HEK293 (cell line): Measurements from ENCODE around the gene MAP3K12.
A peak's percentile ranks its signal among the peaks of the same experiment; 100 is the strongest.

ENCODE experiments used
- GLIS2 ChIP-seq: fragments of 450-650 bp; formaldehyde crosslinking; IDR thresholded peaks from 2 replicates; pipeline ENCODE4 v1.5.1; 2016; ENCODE audit warnings: missing biosample characterization, missing genetic modification characterization
- PRDM1 ChIP-seq: fragments of 450-650 bp; formaldehyde crosslinking; IDR thresholded peaks from 2 replicates; pipeline ENCODE4; 2016; ENCODE audit warnings: missing biosample characterization, missing genetic modification characterization
- ZBTB48 ChIP-seq: fragments of 450-650 bp; formaldehyde crosslinking; IDR thresholded peaks from 2 replicates; pipeline ENCODE4 v1.5.1; 2016; ENCODE audit warnings: missing biosample characterization, missing genetic modification characterization
- ZEB2 ChIP-seq: fragments of 450-650 bp; formaldehyde crosslinking; IDR thresholded peaks from 2 replicates; pipeline ENCODE4 v1.5.1; 2016; ENCODE audit warnings: missing biosample characterization, missing genetic modification characterization
- ZNF146 ChIP-seq: fragments of 450-650 bp; formaldehyde crosslinking; IDR thresholded peaks from 2 replicates; pipeline ENCODE4 v1.5.1; 2016; ENCODE audit warnings: missing biosample characterization, missing genetic modification characterization
- ZNF335 ChIP-seq: fragments of 450-650 bp; formaldehyde crosslinking; conservative IDR thresholded peaks from 2 replicates; pipeline ENCODE4 v1.5.1; 2016; ENCODE audit warnings: missing biosample characterization, missing genetic modification characterization
- ZNF354C ChIP-seq: fragments of 450-650 bp; formaldehyde crosslinking; IDR thresholded peaks from 2 replicates; pipeline ENCODE4 v1.5.1; 2016; ENCODE audit warnings: missing biosample characterization, missing genetic modification characterization, low read depth, borderline replicate concordance
- ZNF571 ChIP-seq: fragments of 450-650 bp; formaldehyde crosslinking; IDR thresholded peaks from 2 replicates; pipeline ENCODE4 v1.5.0; 2017; ENCODE audit warnings: missing biosample characterization, missing genetic modification characterization
- ZNF596 ChIP-seq: fragments of 450-650 bp; IDR thresholded peaks from 2 replicates; pipeline ENCODE4 v1.5.0; 2018; ENCODE audit warnings: missing biosample characterization, mild to moderate bottlenecking, missing genetic modification characterization, moderate library complexity
- ZNF768 ChIP-seq: fragments of 450-650 bp; formaldehyde crosslinking; IDR thresholded peaks from 2 replicates; pipeline ENCODE4 v1.5.1; 2018; ENCODE audit warnings: missing biosample characterization, mild to moderate bottlenecking, missing genetic modification characterization
- ZSCAN30 ChIP-seq: fragments of 450-650 bp; IDR thresholded peaks from 2 replicates; pipeline ENCODE4 v1.5.1; 2018; ENCODE audit warnings: missing biosample characterization, mild to moderate bottlenecking, missing genetic modification characterization, moderate library complexity
- TF ChIP-seq, protein P1 (sequence below): fragments of 450-650 bp; formaldehyde crosslinking; IDR thresholded peaks from 2 replicates; pipeline ENCODE4 v1.5.1; 2016; ENCODE audit warnings: missing biosample characterization, missing genetic modification characterization
- TF ChIP-seq, protein P2 (sequence below): fragments of 450-650 bp; formaldehyde crosslinking; IDR thresholded peaks from 2 replicates; pipeline ENCODE4 v1.5.1; 2016; ENCODE audit warnings: missing biosample characterization, missing genetic modification characterization
- TF ChIP-seq, protein P3 (sequence below): fragments of 450-650 bp; formaldehyde crosslinking; IDR thresholded peaks from 2 replicates; pipeline ENCODE4 v1.5.1; 2016; ENCODE audit warnings: missing biosample characterization, missing genetic modification characterization, borderline replicate concordance
- TF ChIP-seq, protein P4 (sequence below): fragments of 450-650 bp; formaldehyde crosslinking; conservative IDR thresholded peaks from 2 replicates; pipeline ENCODE4 v1.5.1; 2016; ENCODE audit warnings: low read depth, missing biosample characterization, missing genetic modification characterization
- TF ChIP-seq, protein P5 (sequence below): fragments of 450-650 bp; formaldehyde crosslinking; IDR thresholded peaks from 2 replicates; pipeline ENCODE4 v1.5.1; 2017; ENCODE audit warnings: missing biosample characterization, missing genetic modification characterization
- TF ChIP-seq, protein P6 (sequence below): fragments of 450-650 bp; formaldehyde crosslinking; IDR thresholded peaks from 2 replicates; pipeline ENCODE4 v1.5.1; 2016; ENCODE audit warnings: missing biosample characterization, missing genetic modification characterization
- TF ChIP-seq, protein P7 (sequence below): fragments of 450-650 bp; formaldehyde crosslinking; IDR thresholded peaks from 2 replicates; pipeline ENCODE4 v1.5.1; 2017; ENCODE audit warnings: missing biosample characterization, missing genetic modification characterization
- TF ChIP-seq, protein P8 (sequence below): fragments of 450-650 bp; formaldehyde crosslinking; IDR thresholded peaks from 2 replicates; pipeline ENCODE4 v1.5.1; 2016; ENCODE audit warnings: missing biosample characterization, missing genetic modification characterization

The MAP3K12 gene

DNA sequence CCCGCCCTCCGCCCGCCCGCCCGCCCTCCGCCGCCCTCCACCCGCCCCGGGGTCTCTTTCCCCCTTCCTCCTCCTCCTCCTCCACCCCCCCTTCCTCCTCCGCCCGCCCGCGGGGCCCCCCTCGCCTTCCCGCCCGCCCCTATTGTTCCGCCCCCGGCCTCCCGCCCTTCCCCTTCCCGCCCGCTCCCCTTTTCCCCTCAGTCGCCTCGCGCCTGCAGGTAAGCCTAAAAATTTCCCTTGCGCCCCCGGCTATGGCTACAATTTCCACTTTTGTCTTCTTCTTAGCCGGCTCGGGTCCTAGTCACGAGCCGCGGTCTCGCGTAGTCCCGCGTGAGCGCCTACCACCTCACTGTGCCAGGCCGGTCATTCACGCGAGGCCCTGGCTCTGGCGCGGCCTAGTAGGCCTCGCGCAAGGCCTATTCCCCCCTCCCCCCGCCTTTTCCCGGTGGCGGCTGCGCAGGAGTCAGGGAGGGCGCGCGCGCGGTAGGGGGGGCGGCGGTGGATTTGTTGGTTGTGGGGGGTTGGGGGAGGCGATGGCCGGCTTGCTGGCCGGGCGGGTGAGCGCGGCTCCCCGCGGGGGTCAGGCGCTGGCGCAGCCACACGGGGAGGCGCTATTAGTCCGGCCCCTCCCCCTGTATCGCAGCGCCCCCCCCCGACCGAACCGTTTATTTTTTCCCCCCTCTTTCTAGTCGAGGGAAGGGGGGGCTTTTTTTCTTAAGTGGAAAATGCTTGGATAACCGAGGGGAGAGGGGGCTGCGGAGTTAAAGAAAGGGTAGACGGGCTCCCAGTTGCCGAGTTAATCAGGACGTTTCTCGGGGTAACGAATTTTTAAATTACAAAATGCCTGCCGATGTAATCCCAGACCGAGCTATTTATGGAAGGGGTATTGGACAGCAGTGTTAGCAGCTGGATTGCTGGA lies 46.8 kb downstream of the MAP3K12 start (continued):
- TF ChIP-seq, protein P1, sequence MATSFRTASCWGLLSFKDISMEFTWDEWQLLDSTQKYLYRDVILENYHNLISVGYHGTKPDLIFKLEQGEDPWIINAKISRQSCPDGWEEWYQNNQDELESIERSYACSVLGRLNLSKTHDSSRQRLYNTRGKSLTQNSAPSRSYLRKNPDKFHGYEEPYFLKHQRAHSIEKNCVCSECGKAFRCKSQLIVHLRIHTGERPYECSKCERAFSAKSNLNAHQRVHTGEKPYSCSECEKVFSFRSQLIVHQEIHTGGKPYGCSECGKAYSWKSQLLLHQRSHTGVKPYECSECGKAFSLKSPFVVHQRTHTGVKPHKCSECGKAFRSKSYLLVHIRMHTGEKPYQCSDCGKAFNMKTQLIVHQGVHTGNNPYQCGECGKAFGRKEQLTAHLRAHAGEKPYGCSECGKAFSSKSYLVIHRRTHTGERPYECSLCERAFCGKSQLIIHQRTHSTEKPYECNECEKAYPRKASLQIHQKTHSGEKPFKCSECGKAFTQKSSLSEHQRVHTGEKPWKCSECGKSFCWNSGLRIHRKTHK (tag by site-specific recombination), result no peak
- TF ChIP-seq, protein P2, sequence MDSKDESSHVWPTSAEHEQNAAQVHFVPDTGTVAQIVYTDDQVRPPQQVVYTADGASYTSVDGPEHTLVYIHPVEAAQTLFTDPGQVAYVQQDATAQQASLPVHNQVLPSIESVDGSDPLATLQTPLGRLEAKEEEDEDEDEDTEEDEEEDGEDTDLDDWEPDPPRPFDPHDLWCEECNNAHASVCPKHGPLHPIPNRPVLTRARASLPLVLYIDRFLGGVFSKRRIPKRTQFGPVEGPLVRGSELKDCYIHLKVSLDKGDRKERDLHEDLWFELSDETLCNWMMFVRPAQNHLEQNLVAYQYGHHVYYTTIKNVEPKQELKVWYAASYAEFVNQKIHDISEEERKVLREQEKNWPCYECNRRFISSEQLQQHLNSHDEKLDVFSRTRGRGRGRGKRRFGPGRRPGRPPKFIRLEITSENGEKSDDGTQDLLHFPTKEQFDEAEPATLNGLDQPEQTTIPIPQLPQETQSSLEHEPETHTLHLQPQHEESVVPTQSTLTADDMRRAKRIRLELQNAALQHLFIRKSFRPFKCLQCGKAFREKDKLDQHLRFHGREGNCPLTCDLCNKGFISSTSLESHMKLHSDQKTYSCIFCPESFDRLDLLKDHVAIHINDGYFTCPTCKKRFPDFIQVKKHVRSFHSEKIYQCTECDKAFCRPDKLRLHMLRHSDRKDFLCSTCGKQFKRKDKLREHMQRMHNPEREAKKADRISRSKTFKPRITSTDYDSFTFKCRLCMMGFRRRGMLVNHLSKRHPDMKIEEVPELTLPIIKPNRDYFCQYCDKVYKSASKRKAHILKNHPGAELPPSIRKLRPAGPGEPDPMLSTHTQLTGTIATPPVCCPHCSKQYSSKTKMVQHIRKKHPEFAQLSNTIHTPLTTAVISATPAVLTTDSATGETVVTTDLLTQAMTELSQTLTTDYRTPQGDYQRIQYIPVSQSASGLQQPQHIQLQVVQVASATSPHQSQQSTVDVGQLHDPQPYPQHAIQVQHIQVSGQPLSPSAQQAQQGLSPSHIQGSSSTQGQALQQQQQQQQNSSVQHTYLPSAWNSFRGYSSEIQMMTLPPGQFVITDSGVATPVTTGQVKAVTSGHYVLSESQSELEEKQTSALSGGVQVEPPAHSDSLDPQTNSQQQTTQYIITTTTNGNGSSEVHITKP, result no peak; the same call in 1 of the 2 replicates
- peak; percentile 95 for TF ChIP-seq ZNF335 (tag by site-specific recombination)
- no peak for TF ChIP-seq ZBTB48 (tag by site-specific recombination)
- no peak for TF ChIP-seq ZNF596 (tag by site-specific recombination)
- TF ChIP-seq ZNF571 (tag by site-specific recombination), result no peak
- peak; percentile 43 for TF ChIP-seq ZEB2 (tag by site-specific recombination)
- TF ChIP-seq ZNF146 (tag by site-specific recombination), result no peak
- TF ChIP-seq GLIS2 (tag by site-specific recombination), result peak; percentile 97
- TF ChIP-seq, protein P3, sequence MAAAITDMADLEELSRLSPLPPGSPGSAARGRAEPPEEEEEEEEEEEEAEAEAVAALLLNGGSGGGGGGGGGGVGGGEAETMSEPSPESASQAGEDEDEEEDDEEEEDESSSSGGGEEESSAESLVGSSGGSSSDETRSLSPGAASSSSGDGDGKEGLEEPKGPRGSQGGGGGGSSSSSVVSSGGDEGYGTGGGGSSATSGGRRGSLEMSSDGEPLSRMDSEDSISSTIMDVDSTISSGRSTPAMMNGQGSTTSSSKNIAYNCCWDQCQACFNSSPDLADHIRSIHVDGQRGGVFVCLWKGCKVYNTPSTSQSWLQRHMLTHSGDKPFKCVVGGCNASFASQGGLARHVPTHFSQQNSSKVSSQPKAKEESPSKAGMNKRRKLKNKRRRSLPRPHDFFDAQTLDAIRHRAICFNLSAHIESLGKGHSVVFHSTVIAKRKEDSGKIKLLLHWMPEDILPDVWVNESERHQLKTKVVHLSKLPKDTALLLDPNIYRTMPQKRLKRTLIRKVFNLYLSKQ (tag by site-specific recombination), result no peak
- TF ChIP-seq ZNF768, result no peak
- no peak for TF ChIP-seq ZNF354C
- TF ChIP-seq, protein P4, sequence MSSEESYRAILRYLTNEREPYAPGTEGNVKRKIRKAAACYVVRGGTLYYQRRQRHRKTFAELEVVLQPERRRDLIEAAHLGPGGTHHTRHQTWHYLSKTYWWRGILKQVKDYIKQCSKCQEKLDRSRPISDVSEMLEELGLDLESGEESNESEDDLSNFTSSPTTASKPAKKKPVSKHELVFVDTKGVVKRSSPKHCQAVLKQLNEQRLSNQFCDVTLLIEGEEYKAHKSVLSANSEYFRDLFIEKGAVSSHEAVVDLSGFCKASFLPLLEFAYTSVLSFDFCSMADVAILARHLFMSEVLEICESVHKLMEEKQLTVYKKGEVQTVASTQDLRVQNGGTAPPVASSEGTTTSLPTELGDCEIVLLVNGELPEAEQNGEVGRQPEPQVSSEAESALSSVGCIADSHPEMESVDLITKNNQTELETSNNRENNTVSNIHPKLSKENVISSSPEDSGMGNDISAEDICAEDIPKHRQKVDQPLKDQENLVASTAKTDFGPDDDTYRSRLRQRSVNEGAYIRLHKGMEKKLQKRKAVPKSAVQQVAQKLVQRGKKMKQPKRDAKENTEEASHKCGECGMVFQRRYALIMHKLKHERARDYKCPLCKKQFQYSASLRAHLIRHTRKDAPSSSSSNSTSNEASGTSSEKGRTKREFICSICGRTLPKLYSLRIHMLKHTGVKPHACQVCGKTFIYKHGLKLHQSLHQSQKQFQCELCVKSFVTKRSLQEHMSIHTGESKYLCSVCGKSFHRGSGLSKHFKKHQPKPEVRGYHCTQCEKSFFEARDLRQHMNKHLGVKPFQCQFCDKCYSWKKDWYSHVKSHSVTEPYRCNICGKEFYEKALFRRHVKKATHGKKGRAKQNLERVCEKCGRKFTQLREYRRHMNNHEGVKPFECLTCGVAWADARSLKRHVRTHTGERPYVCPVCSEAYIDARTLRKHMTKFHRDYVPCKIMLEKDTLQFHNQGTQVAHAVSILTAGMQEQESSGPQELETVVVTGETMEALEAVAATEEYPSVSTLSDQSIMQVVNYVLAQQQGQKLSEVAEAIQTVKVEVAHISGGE (tag by site-specific recombination), result 0 out of 2 replicates have a peak, but pooled peaks have one; percentile 14
- TF ChIP-seq, protein P5, sequence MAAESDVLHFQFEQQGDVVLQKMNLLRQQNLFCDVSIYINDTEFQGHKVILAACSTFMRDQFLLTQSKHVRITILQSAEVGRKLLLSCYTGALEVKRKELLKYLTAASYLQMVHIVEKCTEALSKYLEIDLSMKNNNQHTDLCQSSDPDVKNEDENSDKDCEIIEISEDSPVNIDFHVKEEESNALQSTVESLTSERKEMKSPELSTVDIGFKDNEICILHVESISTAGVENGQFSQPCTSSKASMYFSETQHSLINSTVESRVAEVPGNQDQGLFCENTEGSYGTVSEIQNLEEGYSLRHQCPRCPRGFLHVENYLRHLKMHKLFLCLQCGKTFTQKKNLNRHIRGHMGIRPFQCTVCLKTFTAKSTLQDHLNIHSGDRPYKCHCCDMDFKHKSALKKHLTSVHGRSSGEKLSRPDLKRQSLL (tag by site-specific recombination), result 0 out of 2 replicates have a peak, but pooled peaks have one; percentile 11
- TF ChIP-seq ZSCAN30 (tag by site-specific recombination), result peak; percentile 97
- TF ChIP-seq PRDM1 (tag by site-specific recombination), result no peak
- TF ChIP-seq, protein P6, sequence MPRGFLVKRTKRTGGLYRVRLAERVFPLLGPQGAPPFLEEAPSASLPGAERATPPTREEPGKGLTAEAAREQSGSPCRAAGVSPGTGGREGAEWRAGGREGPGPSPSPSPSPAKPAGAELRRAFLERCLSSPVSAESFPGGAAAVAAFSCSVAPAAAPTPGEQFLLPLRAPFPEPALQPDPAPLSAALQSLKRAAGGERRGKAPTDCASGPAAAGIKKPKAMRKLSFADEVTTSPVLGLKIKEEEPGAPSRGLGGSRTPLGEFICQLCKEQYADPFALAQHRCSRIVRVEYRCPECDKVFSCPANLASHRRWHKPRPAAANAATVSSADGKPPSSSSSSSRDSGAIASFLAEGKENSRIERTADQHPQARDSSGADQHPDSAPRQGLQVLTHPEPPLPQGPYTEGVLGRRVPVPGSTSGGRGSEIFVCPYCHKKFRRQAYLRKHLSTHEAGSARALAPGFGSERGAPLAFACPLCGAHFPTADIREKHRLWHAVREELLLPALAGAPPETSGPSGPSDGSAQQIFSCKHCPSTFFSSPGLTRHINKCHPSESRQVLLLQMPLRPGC (tag by site-specific recombination), result peak; percentile 33; the same call in 1 of the 2 replicates
- TF ChIP-seq, protein P7, sequence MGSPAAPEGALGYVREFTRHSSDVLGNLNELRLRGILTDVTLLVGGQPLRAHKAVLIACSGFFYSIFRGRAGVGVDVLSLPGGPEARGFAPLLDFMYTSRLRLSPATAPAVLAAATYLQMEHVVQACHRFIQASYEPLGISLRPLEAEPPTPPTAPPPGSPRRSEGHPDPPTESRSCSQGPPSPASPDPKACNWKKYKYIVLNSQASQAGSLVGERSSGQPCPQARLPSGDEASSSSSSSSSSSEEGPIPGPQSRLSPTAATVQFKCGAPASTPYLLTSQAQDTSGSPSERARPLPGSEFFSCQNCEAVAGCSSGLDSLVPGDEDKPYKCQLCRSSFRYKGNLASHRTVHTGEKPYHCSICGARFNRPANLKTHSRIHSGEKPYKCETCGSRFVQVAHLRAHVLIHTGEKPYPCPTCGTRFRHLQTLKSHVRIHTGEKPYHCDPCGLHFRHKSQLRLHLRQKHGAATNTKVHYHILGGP (tag by site-specific recombination), result no peak
- TF ChIP-seq, protein P8, sequence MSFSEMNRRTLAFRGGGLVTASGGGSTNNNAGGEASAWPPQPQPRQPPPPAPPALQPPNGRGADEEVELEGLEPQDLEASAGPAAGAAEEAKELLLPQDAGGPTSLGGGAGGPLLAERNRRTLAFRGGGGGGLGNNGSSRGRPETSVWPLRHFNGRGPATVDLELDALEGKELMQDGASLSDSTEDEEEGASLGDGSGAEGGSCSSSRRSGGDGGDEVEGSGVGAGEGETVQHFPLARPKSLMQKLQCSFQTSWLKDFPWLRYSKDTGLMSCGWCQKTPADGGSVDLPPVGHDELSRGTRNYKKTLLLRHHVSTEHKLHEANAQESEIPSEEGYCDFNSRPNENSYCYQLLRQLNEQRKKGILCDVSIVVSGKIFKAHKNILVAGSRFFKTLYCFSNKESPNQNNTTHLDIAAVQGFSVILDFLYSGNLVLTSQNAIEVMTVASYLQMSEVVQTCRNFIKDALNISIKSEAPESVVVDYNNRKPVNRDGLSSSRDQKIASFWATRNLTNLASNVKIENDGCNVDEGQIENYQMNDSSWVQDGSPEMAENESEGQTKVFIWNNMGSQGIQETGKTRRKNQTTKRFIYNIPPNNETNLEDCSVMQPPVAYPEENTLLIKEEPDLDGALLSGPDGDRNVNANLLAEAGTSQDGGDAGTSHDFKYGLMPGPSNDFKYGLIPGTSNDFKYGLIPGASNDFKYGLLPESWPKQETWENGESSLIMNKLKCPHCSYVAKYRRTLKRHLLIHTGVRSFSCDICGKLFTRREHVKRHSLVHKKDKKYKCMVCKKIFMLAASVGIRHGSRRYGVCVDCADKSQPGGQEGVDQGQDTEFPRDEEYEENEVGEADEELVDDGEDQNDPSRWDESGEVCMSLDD (tag by site-specific recombination), result peak; percentile 83
